Measurements from ENCODE around the gene PRR33. TPM values are rescaled to one million over a fixed set of nuclear protein-coding genes. Genes with fewer than 3 reads are reported as not detected.

Gene PRR33
- total RNA-seq, 1 experiment from 2014 or later, result not detected

DNA sequence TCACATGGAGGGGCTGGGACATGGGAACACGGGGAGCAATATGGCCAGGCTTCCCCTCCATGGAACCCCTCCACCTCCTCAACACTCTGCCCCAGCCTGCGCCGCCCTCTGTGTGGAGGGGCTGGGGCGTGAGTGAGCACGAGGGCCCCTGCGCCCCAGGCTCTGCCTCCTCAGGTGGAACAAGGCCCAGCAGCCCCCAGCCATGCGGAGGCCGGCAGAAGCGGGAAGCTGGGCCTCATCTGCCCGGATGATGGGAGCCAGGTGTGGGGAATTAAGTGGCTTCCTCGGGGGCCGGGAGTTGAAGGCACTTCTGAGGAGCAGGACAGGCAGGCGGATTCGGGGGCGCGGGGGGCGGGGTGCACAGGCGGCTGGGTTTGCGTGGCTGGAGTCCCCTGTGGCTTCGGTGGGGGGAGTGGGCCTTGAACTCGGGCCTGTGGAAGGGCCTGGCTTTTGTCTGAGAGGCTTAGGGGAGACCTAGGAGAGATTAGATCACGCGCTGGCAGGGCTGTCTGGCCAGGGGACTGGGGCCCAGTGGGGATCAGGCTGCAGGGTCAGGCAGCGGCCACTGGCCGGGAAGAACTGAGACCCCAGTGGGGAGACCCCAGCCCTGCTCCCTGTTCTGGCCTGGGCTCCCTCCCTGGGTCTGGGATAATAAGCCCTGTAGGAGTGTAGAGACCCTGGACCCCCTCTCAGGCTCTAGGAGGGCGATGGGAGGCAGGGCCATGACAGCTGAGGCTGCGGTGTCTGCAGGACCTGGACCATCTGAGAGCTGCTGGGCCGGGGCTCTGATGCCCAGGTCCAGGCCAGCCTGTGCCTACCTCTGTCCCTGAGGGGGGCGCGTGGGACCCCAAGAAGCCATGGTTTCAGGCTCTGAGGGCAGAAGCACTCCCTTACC is 13.3 kb downstream of the PRR33 start:
- CTCF ChIA-PET, result no interaction called here
- Histone ChIP-seq H3K27ac (ENCODE audit: low read length) (no peak overlapping the region), H3F3A (ENCODE audit: low read length, unreplicated experiment) (no peaks in the 10 kb centered on the region), H3K79me2 (ENCODE audit: low read length) (no peaks in the 10 kb centered on the region), H2AFZ (ENCODE audit: low read length) (no peak overlapping the region), H3K4me3 (ENCODE audit: low read length) (no peak overlapping the region), H3K9me3 (ENCODE audit: low read length) (no peaks in the 10 kb centered on the region), H3K4me1 (ENCODE audit: insufficient read depth, low read length) (no peaks in the 10 kb centered on the region), H3K9ac (ENCODE audit: low read length) (no peak overlapping the region), H3K4me2 (ENCODE audit: low read length) (no peak overlapping the region), H3K36me3 (ENCODE audit: low read depth, low read length) (no peaks in the 10 kb centered on the region), H4K20me1 (ENCODE audit: low read length) (no peaks in the 10 kb centered on the region), H3K9me2 (replicated peaks; ENCODE audit: low read length) (no peaks in the 10 kb centered on the region), H3K27me3 (ENCODE audit: low read length) (no peaks in the 10 kb centered on the region)
- ATAC-seq, result no peak
- DNase-seq, result no peak
- POLR2A ChIA-PET (ENCODE audit: unreplicated experiment), result no interaction called here
- TF ChIP-seq EZH2 (IDR thresholded peaks at IDR 0.05; ENCODE audit: low read length, unreplicated experiment) (no peak), EZH2phosphoT487 (IDR thresholded peaks at IDR 0.05; ENCODE audit: borderline replicate concordance, low read length) (no peak)
- TF ChIP-seq, protein P1, sequence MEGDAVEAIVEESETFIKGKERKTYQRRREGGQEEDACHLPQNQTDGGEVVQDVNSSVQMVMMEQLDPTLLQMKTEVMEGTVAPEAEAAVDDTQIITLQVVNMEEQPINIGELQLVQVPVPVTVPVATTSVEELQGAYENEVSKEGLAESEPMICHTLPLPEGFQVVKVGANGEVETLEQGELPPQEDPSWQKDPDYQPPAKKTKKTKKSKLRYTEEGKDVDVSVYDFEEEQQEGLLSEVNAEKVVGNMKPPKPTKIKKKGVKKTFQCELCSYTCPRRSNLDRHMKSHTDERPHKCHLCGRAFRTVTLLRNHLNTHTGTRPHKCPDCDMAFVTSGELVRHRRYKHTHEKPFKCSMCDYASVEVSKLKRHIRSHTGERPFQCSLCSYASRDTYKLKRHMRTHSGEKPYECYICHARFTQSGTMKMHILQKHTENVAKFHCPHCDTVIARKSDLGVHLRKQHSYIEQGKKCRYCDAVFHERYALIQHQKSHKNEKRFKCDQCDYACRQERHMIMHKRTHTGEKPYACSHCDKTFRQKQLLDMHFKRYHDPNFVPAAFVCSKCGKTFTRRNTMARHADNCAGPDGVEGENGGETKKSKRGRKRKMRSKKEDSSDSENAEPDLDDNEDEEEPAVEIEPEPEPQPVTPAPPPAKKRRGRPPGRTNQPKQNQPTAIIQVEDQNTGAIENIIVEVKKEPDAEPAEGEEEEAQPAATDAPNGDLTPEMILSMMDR (conservative IDR thresholded peaks at IDR 0.05; ENCODE audit: low read depth, low read length), result no peak
- no TSS peak for BruUV-seq (replicated peaks)
- intact Hi-C loops (cut with micrococcal nuclease), result no loop called here

DNA sequence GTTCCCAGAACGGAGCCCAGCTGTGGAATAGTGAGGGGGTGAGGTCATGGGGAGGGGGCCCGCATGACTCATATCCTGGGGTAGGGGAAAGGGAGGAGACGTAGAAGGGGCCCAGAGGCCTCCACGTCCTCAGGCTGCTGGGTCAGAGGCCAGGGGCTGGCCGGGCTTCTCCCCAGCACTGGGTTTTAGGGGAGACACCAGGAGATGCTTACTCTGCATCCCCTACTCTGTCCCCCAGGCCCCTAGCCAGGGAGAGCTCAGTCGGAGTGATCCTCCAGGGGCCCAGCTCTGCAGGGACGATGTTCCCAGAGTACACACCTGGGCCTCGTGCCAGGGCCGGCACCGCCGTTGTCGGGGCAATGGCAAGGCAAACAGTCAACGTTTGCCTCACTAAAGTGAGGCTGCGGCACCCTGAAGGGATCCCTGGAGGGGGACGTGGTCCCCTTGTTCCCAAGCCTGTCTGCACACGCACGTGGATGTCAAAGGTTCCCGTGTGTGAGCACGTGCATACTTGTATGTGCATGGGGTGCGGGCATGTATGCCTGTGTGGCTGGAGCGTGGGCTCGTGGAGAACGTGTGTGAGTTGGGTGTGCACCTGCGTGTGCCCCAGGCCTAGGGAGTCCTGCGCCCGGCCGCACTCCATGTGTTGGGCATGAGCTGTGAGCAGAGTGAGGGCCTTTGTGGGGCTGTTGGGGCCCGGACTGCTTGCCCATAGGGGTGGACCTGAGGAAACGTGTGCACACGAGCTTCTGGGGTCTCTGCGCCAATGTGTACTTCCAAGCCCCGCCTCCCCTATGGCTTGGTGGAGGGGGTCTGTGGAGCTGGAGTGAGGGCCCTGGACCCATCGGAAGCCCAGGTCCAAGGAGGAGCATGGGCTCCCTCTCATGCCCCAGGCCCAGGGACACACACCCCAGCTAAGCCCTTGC is 14.2 kb downstream of the PRR33 start:
- DNase-seq (peak; percentile 8), ATAC-seq (no peak)
- Histone ChIP-seq H4K20me1 (ENCODE audit: low read length) (no peaks in the 10 kb centered on the region), H3K4me3 (ENCODE audit: low read length) (no peak overlapping the region), H3K9me3 (ENCODE audit: low read length) (no peaks in the 10 kb centered on the region), H3K4me1 (ENCODE audit: insufficient read depth, low read length) (no peaks in the 10 kb centered on the region), H3K36me3 (ENCODE audit: low read depth, low read length) (no peaks in the 10 kb centered on the region), H3K9me2 (replicated peaks; ENCODE audit: low read length) (no peaks in the 10 kb centered on the region), H3K9ac (ENCODE audit: low read length) (no peak overlapping the region), H3K79me2 (ENCODE audit: low read length) (no peaks in the 10 kb centered on the region), H3K27me3 (ENCODE audit: low read length) (no peaks in the 10 kb centered on the region), H3K27ac (ENCODE audit: low read length) (no peak overlapping the region), H2AFZ (ENCODE audit: low read length) (no peak overlapping the region), H3K4me2 (ENCODE audit: low read length) (no peak overlapping the region), H3F3A (ENCODE audit: low read length, unreplicated experiment) (no peaks in the 10 kb centered on the region)
- CTCF ChIA-PET, result interaction anchor here (1.2 to 1.4 kb wide), 2 partner anchors 225 to 274 kb away, joined by 5 to 20 read pairs; no protein-coding TSS in a partner anchor
- no TSS peak for BruUV-seq (replicated peaks)
- TF ChIP-seq EZH2phosphoT487 (IDR thresholded peaks at IDR 0.05; ENCODE audit: borderline replicate concordance, low read length) (no peak), EZH2 (IDR thresholded peaks at IDR 0.05; ENCODE audit: low read length, unreplicated experiment) (no peak)
- TF ChIP-seq, protein P1 (conservative IDR thresholded peaks at IDR 0.05; ENCODE audit: low read depth, low read length), result no peak
- POLR2A ChIA-PET (ENCODE audit: unreplicated experiment), result no interaction called here
- intact Hi-C loops (cut with micrococcal nuclease), result no loop called here
